Progenitor cell of endocrine pancreas (in vitro differentiated cells): Measurements from ENCODE around the gene SPATA2L. TPM values are rescaled to one million over a fixed set of nuclear protein-coding genes. Genes with fewer than 3 reads are reported as not detected.
"Not testable (repeated sequence)": the region's sequence is repeated elsewhere in the genome, so short reads cannot be mapped to it uniquely, and the experiment has no call there.

Experiments used
- DNase-seq: peaks from one replicate; pipeline ENCODE4 v3.0.0; 2021; ENCODE audit warnings: low spot score; ENCODE audit not compliant: unreplicated experiment
- H3K27ac Mint-ChIP-seq: 2 replicates; pipeline ENCODE4 v1.8.0; 2021; ENCODE audit warnings: mild to moderate bottlenecking, moderate library complexity, mixed read lengths
- H3K27me3 Mint-ChIP-seq: 2 replicates; pipeline ENCODE4 v1.8.0; 2021; ENCODE audit warnings: mixed read lengths
- H3K36me3 Mint-ChIP-seq: 2 replicates; pipeline ENCODE4 v1.8.0; 2022; ENCODE audit warnings: mixed read lengths; ENCODE audit not compliant: insufficient read depth
- H3K4me1 Mint-ChIP-seq: 2 replicates; pipeline ENCODE4 v1.8.0; 2021; ENCODE audit warnings: low read depth, mixed read lengths
- H3K4me3 Mint-ChIP-seq: 2 replicates; pipeline ENCODE4 v1.8.0; 2021; ENCODE audit warnings: low read depth, mild to moderate bottlenecking, moderate library complexity, mixed read lengths
- H3K9me3 Mint-ChIP-seq: 2 replicates; pipeline ENCODE4 v1.8.0; 2021; ENCODE audit warnings: low read depth, mixed read lengths
- CTCF ChIP-seq: fragments of 200-600 bp; sonication (generic); IDR thresholded peaks from one replicate; pipeline ENCODE4 v1.5.0; 2021; ENCODE audit warnings: antibody characterized with exemption, mild to moderate bottlenecking; ENCODE audit not compliant: unreplicated experiment
- total RNA-seq: library from RNA; stranded (reverse); gene quantifications from 2 replicates; pipeline ENCODE4 v1.2.1, GENCODE V29; 2021

The SPATA2L gene
- total RNA-seq, 1 donor from 2014 or later: 14.0 TPM

GRCh38 chr16:89678258-89678657, 23.2 kb downstream of the SPATA2L start:
- no peak overlapping the region for H3K27ac Mint-ChIP-seq
- no peak overlapping the region for H3K4me3 Mint-ChIP-seq
- no peaks in the 10 kb centered on the region for H3K4me1 Mint-ChIP-seq
- no peak for TF ChIP-seq CTCF
- DNase-seq: no peak
- H3K27me3 Mint-ChIP-seq: no peaks in the 10 kb centered on the region
- H3K9me3 Mint-ChIP-seq: peaks cover 6% of the 10 kb centered on the region
- peaks cover 49% of the 10 kb centered on the region for H3K36me3 Mint-ChIP-seq

DNA sequence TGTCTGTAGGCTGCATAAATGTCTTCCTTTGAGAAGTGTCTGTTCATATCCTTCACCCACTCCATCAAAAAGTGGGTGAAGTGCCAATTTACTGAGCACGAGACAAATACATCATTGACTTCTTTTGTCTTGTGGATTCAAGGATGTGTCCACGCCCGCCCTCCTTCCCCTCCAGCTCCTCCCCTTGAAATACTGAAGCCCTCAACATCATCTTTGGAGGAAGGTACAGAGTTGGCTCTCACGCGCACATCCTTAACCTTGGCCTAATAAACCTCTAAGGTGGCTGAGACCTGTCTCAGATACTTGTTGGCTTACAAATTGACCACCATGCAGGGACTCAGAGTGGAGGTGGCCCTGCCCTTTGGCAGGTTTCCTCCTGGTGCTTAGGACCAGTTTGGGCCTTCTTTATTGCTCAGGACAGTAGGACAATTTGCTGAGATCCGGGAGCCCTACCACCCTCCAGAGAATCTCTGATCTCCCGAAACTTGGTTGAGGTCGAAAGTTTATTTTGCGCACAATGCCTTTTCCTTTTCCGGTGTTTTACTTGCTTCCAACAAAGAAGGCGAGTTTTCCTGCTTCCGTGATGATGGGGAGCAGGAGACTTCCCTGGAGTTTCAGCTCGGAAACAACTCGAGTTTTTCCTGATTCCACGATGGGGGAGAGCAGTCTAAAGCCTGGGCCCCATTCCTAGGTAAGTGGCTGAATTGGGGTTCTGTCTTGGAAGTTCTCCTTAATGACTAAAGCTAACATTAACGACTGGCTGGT, 29.1 kb downstream of the SPATA2L start:
- Mint-ChIP-seq H3K9me3 (no peaks in the 10 kb centered on the region), H3K27me3 (no peaks in the 10 kb centered on the region), H3K4me3 (no peak overlapping the region), H3K4me1 (no peaks in the 10 kb centered on the region), H3K36me3 (peaks cover 19% of the 10 kb centered on the region), H3K27ac (no peak overlapping the region)
- no peak for TF ChIP-seq CTCF
- DNase-seq: no peak

DNA sequence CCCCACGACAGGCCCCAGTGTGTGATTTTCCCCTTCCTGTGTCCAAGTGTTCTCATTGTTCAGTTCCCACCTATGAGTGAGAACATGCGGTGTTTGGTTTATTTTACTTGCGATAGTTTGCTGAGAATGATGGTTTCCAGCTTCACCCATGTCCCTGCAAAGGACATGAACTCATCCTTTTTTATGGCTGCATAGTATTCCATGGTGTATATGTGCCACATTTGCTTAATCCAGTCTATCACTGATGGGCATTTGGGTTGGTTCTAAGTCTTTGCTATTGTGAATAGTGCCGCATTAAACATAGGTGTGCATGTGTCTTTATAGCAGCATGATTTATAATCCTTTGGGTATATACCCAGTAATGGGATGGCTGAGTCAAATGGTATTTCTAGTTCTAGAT, 29.9 kb downstream of the SPATA2L start:
- not testable (repeated sequence) for H3K27me3 Mint-ChIP-seq, H3K4me3 Mint-ChIP-seq, H3K4me1 Mint-ChIP-seq, DNase-seq, H3K27ac Mint-ChIP-seq, H3K9me3 Mint-ChIP-seq
- peaks cover 18% of the 10 kb centered on the region for H3K36me3 Mint-ChIP-seq

GRCh38 chr16:89670496-89671431, 30.7 kb downstream of the SPATA2L start:
- H3K4me1 Mint-ChIP-seq: no peaks in the 10 kb centered on the region

DNA sequence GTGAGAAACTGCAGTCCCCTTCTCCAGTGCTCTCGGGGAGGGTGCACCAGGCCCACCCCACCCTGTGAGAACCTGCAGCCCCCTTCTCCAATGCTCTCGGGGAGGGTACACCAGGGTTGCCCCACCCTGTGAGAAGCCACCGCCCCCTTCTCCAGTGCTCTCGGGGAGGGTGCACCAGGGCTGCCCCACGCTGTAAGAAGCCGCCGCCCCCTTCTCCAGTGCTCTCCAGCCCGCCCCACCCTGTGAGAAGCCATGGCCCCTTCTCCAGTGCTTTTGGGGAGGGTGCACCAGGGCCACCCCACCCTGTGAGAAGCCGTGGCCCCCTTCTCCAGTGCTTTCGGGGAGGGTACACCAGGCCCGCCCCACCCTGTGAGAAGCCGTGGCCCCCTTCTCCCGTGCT, 31.8 kb downstream of the SPATA2L start:
- Mint-ChIP-seq H3K36me3 (peaks cover 22% of the 10 kb centered on the region), H3K9me3 (peaks cover 7% of the 10 kb centered on the region)

More at GRCh38 chr16:89670496-89671431, 30.7 kb downstream of the SPATA2L start:
- no peak for TF ChIP-seq CTCF
- Mint-ChIP-seq H3K4me3 (no peak overlapping the region), H3K9me3 (peaks cover 7% of the 10 kb centered on the region), H3K27ac (peak overlapping the region; percentile 73), H3K27me3 (no peaks in the 10 kb centered on the region), H3K36me3 (peaks cover 24% of the 10 kb centered on the region)
- DNase-seq: no peak

More for the DNA sequence above, 31.8 kb downstream of the SPATA2L start:
- DNase-seq: no peak
- TF ChIP-seq CTCF: no peak
- Mint-ChIP-seq H3K4me1 (no peaks in the 10 kb centered on the region), H3K27me3 (no peaks in the 10 kb centered on the region), H3K27ac (no peak overlapping the region), H3K4me3 (no peak overlapping the region)
